ENCODE measurements around the gene EVI2B. TPM values are rescaled to one million over a fixed set of nuclear protein-coding genes. Genes with fewer than 3 reads are reported as not detected.

The EVI2B gene, protein sequence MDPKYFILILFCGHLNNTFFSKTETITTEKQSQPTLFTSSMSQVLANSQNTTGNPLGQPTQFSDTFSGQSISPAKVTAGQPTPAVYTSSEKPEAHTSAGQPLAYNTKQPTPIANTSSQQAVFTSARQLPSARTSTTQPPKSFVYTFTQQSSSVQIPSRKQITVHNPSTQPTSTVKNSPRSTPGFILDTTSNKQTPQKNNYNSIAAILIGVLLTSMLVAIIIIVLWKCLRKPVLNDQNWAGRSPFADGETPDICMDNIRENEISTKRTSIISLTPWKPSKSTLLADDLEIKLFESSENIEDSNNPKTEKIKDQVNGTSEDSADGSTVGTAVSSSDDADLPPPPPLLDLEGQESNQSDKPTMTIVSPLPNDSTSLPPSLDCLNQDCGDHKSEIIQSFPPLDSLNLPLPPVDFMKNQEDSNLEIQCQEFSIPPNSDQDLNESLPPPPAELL
- 10 to 100 TPM; 14.4 to 18.5 TPM for total RNA-seq

DNA sequence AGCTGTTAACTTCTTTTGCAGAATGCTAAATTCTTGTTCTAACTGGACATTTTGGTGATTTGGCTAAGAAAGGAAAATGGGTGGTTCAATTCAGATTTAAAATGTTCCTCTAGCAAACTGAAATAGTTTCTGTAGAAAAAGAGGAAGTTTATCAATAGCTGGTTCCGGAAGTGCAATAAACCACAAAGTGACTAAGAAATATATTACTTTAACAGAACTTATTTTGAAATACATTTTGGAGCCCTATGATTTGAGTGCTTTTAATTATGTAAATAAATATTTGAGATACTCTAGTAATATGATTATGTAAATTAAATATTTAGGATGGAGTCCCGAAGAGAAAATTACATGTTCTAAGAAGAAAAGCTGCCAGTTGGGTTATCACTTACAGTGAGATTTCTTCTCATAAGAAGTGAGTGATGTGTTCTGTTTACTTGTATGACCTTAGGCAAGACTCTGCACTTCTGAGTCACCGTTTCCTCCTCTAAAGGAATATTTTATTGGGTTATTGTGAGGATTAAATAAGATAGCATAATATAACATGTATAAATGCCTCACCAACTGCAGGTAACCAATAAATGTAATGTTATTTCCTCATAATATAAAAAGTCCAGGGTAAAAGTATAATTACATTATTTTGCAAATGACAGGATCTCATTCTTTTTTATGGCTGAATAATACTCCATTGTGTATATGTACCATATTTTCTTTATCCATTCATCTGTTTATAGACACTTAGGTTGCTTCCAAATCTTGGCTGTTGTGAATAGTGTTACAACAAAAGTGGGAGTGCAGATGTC lies at the start of gene EVI2B:
Gene EVI2B, minus strand, starts transcription at position 73 of the 800 bp plus-strand sequence. CDS start 8,445 bp downstream, outside the sequence.
- H3K4me3 ChIP-seq: peak within 1 kb of the TSS; percentile 65
- TF ChIP-seq, protein P1, sequence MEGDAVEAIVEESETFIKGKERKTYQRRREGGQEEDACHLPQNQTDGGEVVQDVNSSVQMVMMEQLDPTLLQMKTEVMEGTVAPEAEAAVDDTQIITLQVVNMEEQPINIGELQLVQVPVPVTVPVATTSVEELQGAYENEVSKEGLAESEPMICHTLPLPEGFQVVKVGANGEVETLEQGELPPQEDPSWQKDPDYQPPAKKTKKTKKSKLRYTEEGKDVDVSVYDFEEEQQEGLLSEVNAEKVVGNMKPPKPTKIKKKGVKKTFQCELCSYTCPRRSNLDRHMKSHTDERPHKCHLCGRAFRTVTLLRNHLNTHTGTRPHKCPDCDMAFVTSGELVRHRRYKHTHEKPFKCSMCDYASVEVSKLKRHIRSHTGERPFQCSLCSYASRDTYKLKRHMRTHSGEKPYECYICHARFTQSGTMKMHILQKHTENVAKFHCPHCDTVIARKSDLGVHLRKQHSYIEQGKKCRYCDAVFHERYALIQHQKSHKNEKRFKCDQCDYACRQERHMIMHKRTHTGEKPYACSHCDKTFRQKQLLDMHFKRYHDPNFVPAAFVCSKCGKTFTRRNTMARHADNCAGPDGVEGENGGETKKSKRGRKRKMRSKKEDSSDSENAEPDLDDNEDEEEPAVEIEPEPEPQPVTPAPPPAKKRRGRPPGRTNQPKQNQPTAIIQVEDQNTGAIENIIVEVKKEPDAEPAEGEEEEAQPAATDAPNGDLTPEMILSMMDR (IDR thresholded peaks at IDR 0.05): no peak
- H3K27ac ChIP-seq: peak within 1 kb of the TSS in 1 of 2 donors; percentile 27

DNA sequence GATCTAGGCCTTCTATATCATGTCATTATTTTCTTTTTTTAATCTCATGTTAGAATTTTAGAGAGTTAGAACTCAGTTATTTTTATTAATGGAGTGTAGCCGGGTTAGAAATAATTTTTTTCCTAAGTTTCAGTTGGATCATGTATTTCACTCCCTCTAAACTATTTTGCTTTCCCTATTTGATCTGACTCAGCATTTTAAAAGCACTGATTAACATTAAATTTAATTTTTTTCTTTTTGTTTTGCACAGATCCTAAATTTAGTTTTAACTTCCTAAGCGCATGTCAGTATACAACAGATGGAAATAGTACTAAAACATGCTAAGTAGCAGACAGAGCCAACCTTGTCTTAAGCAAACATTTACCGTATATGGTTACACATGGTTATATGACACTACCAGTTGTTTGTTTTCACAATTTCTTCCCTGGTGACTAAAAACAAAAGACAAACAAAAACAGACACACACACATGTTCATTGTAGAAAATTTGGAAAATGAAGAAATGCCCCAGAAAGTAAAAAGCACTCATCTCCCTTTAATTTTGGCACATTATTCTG lies 44.1 kb upstream of the EVI2B start:
- Histone ChIP-seq H3K4me1 (ENCODE audit: control insufficient read depth in 1 of 2, low read depth in 2 of 2) (no peaks in the 10 kb centered on the region), H3K27ac (no peak overlapping the region), H3K9me3 (no peaks in the 10 kb centered on the region), H3K27me3 (replicated peaks; ENCODE audit: insufficient read depth) (no peaks in the 10 kb centered on the region), H3K4me3 (no peak overlapping the region), H3K36me3 (peaks cover 18% of the 10 kb centered on the region)
- TF ChIP-seq, protein P1 (IDR thresholded peaks at IDR 0.05): no peak
- no peak for DNase-seq (ENCODE audit: low spot score)
- ATAC-seq (ENCODE audit: insufficient number of reproducible peaks, low FRiP score, low read depth): no peak

More for the DNA sequence above, at the start of gene EVI2B:
- Histone ChIP-seq H3K27me3 (replicated peaks; ENCODE audit: insufficient read depth) (no peaks in the 10 kb centered on the region), H3K9me3 (no peaks in the 10 kb centered on the region), H3K4me1 (ENCODE audit: control insufficient read depth in 1 of 2, low read depth in 2 of 2) (peaks cover 11% of the 10 kb centered on the region in 2 donors), H3K36me3 (no peaks in the 10 kb centered on the region)
- DNase-seq (ENCODE audit: low spot score) (no peak), ATAC-seq (ENCODE audit: insufficient number of reproducible peaks, low FRiP score, low read depth) (no peak)

DNA sequence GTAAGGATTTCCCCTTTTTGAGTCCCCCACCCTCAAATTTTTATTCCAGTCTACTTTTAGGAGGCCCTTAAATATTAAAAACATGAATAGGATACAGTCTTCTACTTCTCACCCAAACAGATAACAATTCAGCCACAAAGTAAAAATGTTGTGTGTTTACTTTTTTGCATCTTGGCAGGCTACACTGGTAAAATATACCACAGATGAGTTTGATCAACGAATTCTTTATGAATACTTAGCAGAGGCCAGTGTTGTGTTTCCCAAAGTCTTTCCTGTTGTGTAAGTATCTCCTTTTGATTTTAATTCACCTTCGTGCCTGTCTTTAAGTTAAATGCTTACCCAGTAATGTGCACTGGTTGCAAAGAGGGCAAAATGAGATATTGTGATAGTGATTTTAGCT lies 43.2 kb upstream of the EVI2B start:
- no peak for DNase-seq (ENCODE audit: low spot score)
- H3K27ac ChIP-seq: no peak overlapping the region
- H3K4me3 ChIP-seq: no peak overlapping the region
- TF ChIP-seq, protein P1 (IDR thresholded peaks at IDR 0.05): no peak
- H3K27me3 ChIP-seq (replicated peaks; ENCODE audit: insufficient read depth): no peaks in the 10 kb centered on the region
- H3K4me1 ChIP-seq (ENCODE audit: control insufficient read depth in 1 of 2, low read depth in 2 of 2): no peaks in the 10 kb centered on the region
- ATAC-seq (ENCODE audit: insufficient number of reproducible peaks, low FRiP score, low read depth): no peak
- peaks cover 24% of the 10 kb centered on the region for H3K36me3 ChIP-seq
- H3K9me3 ChIP-seq: no peaks in the 10 kb centered on the region

DNA sequence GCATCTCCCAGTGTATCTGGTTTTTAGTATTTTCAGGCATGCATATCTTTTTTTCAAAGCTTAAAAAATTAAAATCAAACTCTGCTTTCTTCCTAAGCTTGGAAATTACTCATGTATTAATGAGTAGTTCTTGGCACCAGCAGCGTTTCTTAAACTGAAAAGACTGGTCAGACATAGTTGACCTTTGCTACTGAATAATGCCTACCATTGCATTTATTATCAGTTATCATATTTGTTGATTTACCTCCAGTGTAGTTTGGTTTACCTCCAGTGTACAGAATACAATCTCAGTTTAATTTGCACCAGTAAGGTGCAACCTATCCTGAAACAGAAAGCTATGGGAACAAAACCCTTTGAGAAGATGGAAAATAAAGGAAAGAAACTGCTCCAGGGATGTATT lies 42.1 kb upstream of the EVI2B start:
- H3K9me3 ChIP-seq: no peaks in the 10 kb centered on the region
- ATAC-seq (ENCODE audit: insufficient number of reproducible peaks, low FRiP score, low read depth): no peak

More for the DNA sequence above, 42.1 kb upstream of the EVI2B start:
- Histone ChIP-seq H3K4me1 (ENCODE audit: control insufficient read depth in 1 of 2, low read depth in 2 of 2) (no peaks in the 10 kb centered on the region), H3K27ac (no peak overlapping the region), H3K4me3 (no peak overlapping the region), H3K27me3 (replicated peaks; ENCODE audit: insufficient read depth) (no peaks in the 10 kb centered on the region), H3K36me3 (peaks cover 31% of the 10 kb centered on the region)
- no peak for DNase-seq (ENCODE audit: low spot score)
- TF ChIP-seq, protein P1 (IDR thresholded peaks at IDR 0.05): no peak
